ENCODE results near the gene UBAC2.

UBAC2 gene

DNA sequence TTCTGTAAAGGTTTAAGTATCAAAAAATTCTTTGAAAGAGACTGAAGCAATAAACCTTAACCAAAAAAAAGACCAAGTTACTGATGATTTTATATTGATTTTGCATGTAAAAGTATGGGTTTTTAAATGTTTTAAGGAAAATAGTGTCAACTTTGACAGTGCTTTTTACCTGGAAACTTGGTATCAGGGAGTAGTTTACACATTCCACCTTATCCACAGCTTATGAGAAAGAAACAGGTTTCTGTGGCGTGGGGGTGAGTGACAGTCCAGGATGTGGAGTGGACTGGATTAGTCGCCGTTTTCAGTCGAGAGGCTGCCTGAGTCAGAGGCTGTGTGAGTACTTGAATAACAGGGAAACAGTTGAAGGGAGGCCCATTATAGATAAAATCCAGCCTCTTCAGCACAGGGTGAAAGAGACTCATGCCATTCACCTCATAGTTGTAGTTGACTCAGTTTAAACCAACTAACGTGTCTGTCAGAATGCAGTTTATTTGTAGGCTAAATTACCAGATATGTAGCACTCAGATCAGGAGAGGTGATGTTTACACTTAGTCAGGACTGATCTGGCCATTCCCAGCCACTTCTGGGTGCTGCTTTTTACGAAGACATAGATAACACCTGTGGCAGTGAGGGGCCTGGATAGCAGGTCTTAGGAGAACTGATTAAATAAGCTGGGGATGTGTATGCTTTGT, 107.1 kb downstream of the UBAC2 start:
- H3K4me3 ChIP-seq (ENCODE audit: control insufficient read depth, low read depth, low read length), result no peak overlapping the region
- DNase-seq (ENCODE audit: low read depth), result no peak
- TF ChIP-seq, protein P1, sequence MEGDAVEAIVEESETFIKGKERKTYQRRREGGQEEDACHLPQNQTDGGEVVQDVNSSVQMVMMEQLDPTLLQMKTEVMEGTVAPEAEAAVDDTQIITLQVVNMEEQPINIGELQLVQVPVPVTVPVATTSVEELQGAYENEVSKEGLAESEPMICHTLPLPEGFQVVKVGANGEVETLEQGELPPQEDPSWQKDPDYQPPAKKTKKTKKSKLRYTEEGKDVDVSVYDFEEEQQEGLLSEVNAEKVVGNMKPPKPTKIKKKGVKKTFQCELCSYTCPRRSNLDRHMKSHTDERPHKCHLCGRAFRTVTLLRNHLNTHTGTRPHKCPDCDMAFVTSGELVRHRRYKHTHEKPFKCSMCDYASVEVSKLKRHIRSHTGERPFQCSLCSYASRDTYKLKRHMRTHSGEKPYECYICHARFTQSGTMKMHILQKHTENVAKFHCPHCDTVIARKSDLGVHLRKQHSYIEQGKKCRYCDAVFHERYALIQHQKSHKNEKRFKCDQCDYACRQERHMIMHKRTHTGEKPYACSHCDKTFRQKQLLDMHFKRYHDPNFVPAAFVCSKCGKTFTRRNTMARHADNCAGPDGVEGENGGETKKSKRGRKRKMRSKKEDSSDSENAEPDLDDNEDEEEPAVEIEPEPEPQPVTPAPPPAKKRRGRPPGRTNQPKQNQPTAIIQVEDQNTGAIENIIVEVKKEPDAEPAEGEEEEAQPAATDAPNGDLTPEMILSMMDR (IDR thresholded peaks at IDR 0.05; ENCODE audit: control insufficient read depth, insufficient read depth, low read depth, low read length, missing control alignments), result no peak

GRCh38 chr13:99308471-99309087, 107.9 kb downstream of the UBAC2 start:
- no peak overlapping the region for H3K4me3 ChIP-seq (ENCODE audit: control insufficient read depth, low read depth, low read length)
- TF ChIP-seq, protein P1 (IDR thresholded peaks at IDR 0.05; ENCODE audit: control insufficient read depth, insufficient read depth, low read depth, low read length, missing control alignments), result no peak
- no peak for DNase-seq (ENCODE audit: low read depth)

- TF ChIP-seq, protein P1 (IDR thresholded peaks at IDR 0.05; ENCODE audit: control insufficient read depth, insufficient read depth, low read depth, low read length, missing control alignments), result no peak
- DNase-seq (ENCODE audit: low read depth), result peak; percentile 81
- H3K4me3 ChIP-seq (ENCODE audit: control insufficient read depth, low read depth, low read length), result no peak overlapping the region
These were observed 109.9 kb downstream of the UBAC2 start for GRCh38 chr13:99310382-99311031.

DNA sequence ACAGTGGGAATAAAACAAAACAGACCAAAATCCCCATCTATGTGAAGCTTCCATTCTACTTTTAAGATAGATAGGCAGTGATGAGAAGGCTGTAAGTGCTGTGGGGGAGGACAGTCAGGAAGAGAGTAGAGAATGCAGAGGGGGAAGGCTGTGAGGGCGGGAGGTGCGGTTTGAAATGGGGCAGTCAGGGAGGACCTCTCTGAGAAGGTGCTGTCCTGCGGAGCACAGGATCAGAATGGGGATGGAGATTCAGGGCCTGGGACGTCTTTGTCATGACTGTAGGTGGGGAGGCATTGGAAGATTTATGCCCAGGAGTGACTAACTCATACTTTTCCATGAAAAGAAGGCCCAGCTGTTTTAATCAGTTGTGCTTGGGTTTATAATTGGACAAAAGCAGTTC, 110.5 kb downstream of the UBAC2 start:
- DNase-seq (ENCODE audit: low read depth), result no peak
- no peak overlapping the region for H3K4me3 ChIP-seq (ENCODE audit: control insufficient read depth, low read depth, low read length)
- TF ChIP-seq, protein P1 (IDR thresholded peaks at IDR 0.05; ENCODE audit: control insufficient read depth, insufficient read depth, low read depth, low read length, missing control alignments), result no peak

DNA sequence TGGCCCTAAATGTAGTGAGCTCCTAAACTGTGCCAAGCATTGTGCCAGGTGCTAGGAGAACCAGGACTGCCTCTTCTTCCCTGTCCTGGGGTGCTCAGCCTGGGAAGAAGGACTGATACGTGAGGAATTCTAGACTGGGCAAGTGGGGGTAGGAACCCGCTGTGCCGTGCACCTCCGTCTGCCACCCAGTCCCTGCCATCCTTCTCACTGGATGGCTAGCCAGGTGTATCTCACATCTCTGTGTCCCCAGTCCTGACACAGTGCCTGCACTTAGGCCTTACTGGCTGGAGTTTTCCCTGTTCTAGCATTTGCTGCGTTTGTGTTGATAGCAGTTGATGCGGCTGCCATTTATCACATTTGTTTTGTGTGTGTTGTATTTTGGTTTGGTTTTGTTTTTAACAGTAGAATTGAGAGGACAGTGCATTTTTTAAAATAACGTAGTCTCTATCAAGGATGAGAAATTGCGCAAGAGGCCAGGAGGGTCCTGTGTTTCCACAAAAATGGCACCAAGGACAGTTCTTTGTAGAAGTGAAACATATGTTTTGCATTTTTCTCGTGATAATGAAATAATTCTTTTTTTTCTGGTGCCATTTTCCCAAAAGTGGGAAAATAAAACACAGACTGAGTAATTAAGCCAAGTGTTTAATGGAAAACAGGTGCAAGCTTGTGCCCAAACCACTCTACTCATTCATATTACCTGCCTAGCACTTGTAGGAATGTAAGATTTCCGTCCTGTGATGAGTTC, 111.3 kb downstream of the UBAC2 start:
- DNase-seq (ENCODE audit: low read depth), result no peak
- TF ChIP-seq, protein P1 (IDR thresholded peaks at IDR 0.05; ENCODE audit: control insufficient read depth, insufficient read depth, low read depth, low read length, missing control alignments), result no peak
- H3K4me3 ChIP-seq (ENCODE audit: control insufficient read depth, low read depth, low read length), result no peak overlapping the region

GRCh38 chr13:99312493-99312883, 111.8 kb downstream of the UBAC2 start:
- H3K4me3 ChIP-seq (ENCODE audit: control insufficient read depth, low read depth, low read length), result no peak overlapping the region
- TF ChIP-seq, protein P1 (IDR thresholded peaks at IDR 0.05; ENCODE audit: control insufficient read depth, insufficient read depth, low read depth, low read length, missing control alignments), result no peak
- DNase-seq (ENCODE audit: low read depth), result peak; percentile 98

All from AG09309 (cell line).